DMS53 treated with DMSO at 0.1 percent for 48 hours (cell line): ENCODE measurements around the gene SLBP.
"Not testable (repeated sequence)": the region's sequence is repeated elsewhere in the genome, so short reads cannot be mapped to it uniquely, and the experiment has no call there.

Experiments
- DNase-seq: peaks from one replicate; lab custom pipeline; 2025; ENCODE audit not compliant: unreplicated experiment; lab: John Stamatoyannopoulos, UW

SLBP gene

DNA sequence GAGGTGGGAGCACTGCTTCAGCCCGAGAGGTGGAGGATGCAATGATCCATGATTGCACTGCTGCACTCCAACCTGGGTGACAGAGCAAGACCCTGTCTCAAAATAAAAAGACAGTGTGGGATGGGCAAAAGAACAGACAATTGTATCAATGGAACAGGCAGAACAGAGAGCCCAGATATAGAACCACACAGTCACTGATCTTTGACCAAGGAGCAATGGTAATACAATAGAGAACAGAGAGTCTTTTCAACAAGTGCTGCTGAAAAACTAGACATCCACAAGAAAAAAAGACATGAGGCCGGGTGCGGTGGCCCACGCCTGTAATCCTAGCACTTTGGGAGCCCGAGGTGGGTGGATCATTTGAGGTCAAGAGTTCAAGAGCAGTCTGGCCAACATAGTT lies 33.9 kb downstream of the SLBP start:
- no peak for DNase-seq

DNA sequence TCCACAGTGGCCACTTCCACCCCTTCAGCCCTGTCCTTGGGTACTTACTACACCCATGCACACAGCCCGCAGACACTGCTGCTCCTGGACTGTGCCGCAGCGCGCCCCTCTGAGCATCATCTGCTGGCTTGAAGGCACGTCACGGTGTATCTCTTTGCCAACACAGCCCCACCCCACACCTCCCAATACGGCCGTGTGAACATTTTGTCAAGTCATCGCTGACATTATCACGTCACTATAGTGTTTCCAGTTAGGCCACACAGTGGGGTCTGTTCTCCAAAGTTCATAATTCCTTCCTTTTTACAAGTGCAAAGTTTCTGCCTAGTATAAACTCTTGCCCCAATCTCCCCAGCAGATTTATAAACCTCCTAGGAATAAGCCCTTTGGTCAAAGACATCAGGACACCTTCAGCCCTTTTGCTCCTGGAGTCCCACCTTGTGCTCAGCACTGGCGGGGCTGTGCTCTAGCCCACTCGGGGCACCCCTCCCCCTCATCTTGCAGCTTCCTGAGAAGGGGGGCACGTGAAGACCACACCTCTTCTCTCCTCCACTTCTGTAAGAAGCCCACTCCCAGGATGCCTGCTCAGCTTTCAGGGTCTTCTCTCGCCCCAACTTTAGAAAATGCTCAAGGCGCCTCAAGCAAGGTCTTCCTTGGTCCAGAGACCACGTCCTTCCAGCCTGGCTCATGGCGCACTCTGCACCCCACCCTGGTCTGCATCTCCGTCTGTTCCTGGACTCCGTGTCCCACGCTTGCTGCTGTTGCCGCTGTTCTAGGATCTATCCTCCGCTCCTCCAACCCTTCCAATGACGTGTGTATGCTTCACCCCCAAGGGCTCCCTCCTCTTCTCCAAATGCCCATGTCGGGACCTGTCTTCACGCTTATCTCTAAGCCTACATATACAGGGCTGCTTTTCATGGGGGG lies 35.3 kb downstream of the SLBP start:
- no peak for DNase-seq

DNA sequence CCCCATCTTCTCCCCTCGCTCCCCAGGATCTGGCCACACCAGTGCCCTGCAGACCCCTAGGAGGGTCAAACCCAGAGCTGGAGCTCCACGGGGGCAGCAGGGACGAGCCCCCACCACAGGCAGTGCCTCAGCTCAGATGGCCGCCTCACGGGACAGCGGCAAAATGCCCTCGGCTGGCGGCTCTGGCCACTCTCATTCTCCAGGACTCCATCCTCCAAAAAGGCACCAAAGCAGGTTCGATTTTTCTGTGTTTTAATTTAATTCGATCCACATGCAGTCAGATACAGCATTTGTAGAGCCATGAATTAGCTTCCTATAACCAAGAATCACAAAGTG lies 36.3 kb downstream of the SLBP start:
- no peak for DNase-seq

DNA sequence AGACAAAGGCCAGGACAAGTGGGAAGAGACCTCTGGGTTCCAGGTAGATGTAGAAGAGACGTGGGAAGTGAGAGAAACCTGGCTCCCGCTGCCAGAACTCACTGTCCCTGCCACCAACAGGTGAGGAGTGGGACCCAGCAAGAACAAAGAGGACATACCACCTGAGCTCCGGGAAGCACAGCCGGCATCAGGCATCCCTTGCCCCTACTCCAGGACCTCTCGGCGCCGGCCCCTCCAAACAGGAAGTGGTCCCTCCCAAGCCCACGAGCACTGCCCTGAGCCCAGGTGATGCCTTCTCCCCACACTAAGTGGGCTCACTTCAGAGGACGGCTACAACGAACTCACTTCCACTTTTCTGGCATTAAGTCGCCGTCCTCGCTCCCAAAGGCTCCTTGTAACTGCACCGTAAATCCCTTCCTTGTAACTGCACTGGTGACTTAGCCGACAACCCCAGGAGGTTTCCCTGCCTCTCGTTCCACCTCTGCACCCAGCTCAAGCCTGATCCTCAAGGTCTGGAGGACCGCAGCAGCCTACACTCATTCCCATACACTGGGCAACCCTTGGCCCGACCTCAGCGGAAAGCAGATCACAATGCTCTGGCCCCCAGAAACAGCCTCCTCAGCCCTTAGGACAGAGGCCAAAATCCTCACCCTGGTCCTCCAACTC lies 36.9 kb downstream of the SLBP start:
- DNase-seq = no peak

DNA sequence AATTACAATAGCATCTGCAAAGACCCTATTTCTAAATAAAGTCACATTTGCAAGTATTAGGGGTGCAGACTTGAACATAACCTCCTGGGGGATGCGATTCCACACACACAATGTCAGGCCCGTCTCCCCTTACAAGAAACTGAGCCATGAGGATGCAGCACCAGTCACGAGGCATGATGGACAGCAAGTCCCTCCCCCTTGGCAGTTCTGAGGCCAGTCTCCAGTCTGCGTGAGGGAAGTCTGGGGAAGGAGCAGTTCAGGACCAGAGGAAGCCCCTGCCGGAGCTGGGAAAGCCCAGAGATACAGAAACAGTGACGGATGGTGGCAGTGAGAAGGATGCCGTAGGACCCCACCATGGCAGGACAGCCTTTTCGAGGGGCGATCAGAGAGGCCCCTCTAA lies 37.4 kb downstream of the SLBP start:
- no peak for DNase-seq

DNA sequence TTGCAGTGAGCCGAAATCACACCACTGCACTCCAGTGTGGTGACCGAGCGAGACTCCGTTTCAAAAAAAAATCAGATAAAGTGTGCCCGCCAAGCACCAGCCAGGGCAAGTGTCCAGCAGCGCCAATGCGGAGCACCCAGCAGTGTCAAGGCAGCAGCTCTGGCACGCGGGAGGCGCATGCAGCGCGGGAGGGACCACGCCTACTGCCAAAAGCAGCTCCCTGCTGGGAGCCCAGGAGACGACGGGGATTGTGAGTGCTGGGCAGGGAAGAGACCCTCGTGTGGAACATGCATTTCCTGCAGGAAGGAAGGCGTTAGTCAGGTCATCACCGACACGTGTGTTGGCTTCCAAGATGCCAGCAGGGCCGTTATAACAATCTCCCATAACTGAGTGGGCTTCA lies 38.4 kb downstream of the SLBP start:
- DNase-seq = no peak

DNA sequence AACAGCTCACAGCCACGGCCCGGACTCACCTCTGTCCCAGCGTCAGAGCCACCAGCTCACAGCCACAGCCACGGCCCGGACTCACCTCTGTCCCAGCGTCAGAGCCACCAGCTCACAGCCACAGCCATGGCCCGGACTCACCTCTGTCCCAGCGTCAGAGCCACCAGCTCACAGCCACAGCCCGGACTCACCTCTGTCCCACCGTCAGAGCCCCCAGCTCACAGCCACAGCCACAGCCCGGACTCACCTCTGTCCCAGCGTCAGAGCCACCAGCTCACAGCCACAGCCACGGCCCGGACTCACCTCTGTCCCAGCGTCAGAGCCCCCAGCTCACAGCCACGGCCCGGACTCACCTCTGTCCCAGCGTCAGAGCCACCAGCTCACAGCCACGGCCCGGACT lies 41.1 kb downstream of the SLBP start:
- DNase-seq = not testable (repeated sequence)

DNA sequence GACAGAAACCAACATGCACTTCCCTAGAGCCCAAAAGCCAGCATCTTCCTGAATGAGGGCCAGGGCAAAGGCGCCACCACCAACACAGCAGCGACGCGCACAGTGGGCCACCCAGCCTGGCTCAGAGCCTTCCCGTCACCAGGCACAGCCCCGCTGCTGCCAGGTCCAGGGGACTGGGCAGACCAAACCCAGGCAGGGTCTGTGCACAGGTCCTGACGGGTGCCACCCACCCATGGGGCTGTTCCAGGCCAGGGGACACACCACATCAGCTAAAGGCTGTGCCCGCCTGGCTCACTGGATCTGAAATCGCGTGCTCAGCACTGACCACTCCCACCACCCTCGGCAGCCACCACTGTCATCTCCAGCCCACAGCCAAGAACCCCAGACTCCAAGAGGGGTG lies 41.8 kb downstream of the SLBP start:
- no peak for DNase-seq

DNA sequence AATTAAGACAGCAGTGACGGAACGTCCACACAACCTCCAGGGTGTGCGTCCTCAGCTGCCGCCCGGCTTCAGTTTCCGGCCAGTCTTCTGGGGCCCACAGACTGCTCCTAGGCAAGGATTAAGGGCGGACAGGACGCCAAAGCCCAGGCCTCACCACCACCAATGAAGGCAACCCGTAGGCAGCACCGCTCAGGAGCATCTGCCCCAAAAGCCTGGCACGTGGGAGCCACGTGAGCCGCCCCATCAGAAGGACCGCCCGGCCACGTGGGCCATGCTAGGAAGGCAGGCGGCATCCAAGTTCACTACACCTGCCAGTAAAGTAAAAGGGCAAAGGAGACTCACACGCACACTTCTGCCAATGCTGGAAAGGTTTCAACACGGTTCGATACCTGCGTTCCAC lies 42.3 kb downstream of the SLBP start:
- DNase-seq = no peak

DNA sequence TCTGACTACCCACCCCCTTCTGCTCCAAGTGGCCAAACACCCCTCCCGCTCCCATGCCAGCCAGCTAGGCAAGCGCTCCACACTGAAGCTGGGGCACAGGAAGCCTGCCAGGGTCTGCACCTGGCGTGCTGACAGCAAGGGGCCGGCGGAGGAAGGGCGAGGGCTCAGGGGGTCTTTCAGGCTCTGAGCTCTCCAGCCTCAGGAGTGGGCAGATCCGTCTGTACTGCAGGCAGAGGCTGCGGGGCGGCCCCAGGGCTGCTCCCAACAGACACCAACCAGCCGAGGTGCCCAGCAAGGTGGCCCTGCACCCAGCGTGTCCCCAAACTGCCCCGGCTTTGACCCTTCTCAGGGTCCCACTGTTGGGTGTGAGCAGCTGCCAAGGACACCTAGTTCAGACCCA lies 42.8 kb downstream of the SLBP start:
- DNase-seq = no peak

DNA sequence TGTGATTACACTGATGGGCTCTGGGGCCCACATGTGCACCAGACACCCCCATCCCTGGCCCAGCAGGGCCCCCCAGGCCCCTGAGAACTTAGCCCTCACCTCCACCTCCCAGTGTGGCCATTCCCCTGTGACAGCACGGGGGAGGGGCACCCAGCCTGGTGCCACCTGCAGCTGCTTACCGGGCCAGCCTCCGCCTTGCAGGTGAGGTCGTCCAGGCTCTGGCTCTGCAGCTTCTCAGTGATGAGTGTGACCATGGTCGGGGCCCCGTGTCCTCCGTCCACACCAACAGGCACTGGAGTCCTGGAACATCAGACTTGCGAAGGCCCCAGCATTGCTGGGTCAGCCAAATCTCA lies 43.7 kb downstream of the SLBP start:
- no peak for DNase-seq

DNA sequence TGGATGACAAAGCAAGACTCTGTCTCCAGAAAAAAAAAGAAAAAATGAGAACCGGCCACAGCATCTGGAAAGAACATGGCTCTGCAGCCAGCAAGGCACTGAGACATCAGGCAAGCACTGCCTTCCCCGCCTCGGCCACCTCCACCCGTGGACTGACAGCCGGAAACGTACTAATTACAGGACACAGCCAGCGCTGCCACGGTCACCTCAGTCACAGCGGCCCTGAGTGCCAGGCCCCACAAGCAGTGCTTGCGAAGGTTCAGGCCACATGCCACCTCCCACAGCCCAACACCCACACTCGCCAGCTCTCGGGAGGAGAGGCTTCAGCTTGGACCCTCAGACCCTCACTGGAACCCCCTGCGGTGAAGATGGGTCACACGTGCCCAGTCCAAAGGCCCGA lies 44.8 kb downstream of the SLBP start:
- no peak for DNase-seq

DNA sequence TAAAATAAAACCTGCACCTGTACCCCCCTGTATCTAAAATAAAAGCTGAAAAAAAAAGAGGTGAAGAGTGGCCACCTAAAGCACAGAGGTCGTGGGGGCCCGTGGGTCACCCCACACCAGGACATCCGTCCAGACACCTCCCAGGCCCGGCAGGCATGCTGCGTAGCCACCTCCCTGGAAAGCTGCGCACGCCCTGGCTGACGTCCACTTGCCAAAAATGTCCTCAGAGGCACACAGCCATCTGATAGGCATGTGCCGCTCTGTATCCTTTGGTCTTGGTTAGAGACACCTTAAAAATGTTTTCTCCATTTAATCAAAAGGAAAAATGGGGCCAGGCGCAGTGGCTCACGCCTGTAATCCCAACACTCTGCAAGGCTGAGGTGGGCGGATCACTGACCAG lies 45.7 kb downstream of the SLBP start:
- DNase-seq = no peak

DNA sequence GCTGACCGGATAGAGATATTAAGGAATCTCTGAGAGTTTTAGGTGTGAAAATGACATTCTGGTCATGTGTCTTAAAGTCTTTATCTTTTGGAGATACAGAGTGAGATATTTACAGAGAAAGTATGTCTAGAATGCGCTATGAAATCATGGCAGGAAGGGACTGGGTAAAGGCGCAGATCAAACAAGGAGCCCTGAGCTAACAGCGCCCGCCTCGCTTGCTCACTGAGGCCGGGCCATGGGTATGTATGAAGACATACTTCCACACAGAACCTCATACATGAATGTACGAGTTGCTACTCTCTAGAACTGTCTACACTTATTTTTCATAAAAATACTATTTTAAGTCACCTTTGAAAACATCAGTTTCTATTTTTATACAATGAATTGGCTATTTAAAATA lies 48.0 kb downstream of the SLBP start:
- no peak for DNase-seq

DNA sequence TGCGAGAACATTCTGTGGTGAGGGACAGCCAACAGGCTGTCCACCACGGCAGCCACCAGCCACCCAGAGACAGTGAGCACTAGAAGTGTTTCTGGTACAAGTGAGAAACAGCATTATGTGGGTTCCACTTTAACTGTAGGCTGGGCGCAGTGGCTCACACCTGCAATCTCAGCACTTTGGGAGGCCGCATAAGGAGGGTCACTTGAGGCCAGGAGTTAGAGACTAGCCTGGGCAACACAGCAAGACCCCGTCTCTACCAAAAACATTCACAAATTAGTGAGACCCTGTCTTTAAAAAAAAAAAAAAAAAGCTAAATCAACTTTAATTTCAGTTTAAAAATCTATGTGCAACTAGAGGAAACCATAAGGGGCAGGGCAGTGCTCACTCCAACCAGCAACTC lies 48.6 kb downstream of the SLBP start:
- no peak for DNase-seq

DNA sequence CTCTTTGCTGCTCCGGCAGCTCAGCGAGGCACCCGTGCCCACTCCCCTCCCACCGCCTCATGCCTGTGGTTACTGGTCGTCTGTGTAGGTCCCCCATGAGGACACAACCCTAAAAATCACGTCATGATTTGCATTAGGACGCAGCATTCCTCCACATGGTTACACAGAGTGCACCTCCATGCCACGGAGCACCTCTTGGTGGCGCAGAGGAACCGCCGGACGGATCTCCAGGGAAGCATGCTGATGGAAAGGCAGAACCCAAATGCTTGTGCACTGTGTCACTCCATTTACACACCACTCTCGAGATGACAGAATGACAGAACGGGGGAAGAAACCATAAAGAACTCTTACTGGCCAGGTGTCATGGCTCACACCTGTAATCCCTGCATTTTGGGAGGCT lies 50.4 kb downstream of the SLBP start:
- no peak for DNase-seq

DNA sequence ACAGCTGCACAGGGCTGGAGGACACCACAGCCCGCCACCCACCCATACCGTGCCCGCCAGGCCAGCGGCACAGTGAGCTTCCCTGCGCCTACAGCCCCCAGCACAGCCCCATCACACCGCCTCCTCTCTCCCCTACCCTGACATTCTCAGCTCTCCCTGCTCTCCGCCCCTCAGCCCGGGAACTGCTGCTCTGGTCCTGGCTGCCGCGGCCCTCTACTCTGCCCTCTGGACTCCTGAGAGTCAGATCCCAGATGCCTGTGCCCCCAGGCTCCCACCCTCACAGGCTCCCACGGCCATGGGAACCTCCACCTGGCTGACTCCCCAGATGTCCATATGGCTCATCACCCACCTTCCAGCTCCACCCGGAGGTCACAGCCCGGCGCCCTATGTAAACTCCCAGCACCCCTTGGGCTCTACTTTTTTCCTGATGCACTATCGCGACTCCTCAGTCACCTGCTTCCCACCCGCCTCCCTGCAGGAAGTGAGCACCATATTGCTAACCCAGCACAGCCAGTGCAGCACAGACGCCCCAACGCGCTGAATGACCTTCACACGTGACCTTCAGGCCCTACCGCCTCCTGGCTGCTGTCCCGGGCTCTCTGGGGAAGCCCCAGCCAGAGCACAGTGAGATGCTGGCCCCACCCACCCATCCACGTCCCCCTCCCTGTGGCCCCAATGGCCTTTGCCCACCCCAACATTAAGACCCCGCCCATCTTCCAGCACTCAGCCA lies 51.0 kb downstream of the SLBP start:
- no peak for DNase-seq

DNA sequence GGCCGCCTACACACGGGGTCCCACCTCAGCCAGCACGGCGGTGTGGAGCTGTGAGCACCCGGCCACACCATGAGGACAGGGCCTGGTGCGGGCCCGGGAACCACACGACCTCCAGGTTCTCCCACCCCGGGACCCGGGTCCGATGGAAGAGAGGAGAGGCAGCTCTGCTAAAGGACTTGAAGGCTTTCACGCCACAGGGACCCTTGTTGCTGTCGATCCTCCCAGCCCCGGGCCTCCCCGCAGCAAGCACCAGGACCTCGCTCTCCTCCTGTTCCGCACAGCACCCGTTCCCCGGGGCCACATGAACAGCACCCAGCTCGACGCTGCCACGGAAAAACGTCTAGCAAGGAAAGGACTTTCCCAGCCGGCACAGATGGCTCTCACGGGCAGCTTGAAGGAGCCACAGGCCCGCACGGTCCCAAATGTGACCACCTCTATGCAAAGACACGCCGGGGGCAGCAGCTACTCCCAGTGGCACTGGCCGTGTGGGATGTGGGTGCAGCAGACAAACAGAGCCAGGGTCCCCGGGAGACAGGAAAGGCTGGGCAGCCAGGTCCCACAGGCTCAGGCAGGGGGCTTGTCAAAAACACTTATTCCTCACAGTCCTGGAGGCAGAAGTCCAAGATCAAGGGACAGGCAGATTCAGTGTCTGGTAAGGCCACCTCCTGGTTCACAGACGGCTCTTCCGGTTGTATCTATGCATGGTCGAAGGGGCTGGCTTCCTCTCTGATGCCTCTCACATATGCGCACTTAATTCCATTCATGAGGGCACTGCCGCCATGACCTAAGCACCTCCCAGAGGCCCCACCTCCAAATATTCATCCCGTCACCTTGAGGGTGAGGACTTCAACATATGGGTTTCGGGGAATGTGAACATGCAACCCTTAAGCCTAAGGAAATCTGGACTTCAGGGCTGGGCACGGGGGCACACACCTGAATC lies 52.7 kb downstream of the SLBP start:
- no peak for DNase-seq

DNA sequence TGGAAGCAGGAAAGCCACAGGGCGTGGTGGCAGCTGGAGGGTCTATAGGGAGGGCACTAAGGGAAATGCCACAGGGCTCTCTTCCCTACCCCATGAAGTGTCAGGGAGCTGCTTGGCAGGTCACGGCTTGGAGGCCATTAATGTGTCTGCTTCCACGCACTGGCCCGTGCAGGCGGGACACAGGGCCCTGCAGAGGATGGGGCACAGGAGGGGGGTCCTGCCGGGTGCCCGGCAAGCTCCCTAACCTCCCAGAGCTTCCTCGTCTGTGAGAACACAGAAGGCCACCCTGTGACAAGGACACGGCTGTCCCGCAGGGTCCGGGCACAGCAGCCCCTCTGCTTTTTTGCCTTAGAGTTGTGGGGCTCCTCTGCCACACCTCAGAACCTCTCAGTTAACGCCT lies 53.5 kb downstream of the SLBP start:
- no peak for DNase-seq

DNA sequence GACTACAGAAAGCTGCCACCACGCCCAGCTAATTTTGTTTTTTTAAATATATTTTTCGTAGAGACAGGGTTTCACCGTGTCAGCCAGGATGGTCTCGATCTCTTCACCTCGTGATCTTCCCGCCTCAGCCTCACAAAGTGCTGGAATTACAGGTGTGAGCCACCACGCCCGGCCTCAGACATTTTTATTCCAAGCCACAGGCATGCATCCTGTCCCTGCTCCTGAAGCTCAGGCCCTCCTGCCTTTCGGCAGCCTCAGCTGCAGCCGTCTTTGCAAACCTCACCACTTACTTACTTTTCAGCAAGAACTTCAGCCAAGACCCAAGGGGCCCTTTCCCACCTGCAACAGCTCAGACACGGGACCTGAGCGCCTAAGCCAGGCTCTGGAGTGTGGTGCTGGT lies 54.0 kb downstream of the SLBP start:
- no peak for DNase-seq

DNA sequence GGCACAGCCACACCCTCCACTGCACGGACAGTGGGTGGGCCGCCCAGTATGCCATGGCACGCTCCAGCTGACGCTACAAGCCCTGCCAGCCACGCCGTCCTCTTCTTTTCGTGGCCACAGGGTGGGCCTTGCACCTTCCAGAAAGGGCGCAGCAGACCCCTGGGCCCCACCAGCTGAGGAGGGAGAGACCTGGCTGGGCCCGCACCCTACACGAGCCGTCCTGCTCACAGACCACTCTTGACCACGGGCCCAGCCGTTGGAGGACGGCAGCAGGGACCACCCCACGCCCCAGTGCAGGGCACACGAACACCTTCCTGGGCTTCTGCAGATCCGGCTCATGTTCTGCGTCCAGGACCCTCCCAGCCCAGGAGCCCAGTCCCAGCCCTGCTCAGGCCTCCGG lies 55.1 kb downstream of the SLBP start:
- no peak for DNase-seq
